HEK293T (cell line): Measurements from ENCODE around the gene MUL1.
A peak's percentile ranks its signal among the peaks of the same experiment; 100 is the strongest.

ENCODE experiments used
- CTCF ChIA-PET: fragments of 350-600 bp; formaldehyde crosslinking; extraction: SDS; loops from one replicate; lab custom pipeline; 2021; ENCODE audit warnings: antibody characterized with exemption, inconsistent platforms; lab: Yijun Ruan, JAX
- POLR2A ChIA-PET: fragments of 350-600 bp; formaldehyde crosslinking; extraction: SDS; loops from one replicate; lab custom pipeline; 2020; ENCODE audit warnings: antibody characterized with exemption, inconsistent platforms; lab: Yijun Ruan, JAX
- DNase-seq: peaks from one replicate; pipeline ENCODE4 v3.0.0; 2012; ENCODE audit warnings: mixed read lengths; ENCODE audit errors: extremely low spot score
- ARNT ChIP-seq: fragments of 450-650 bp; IDR thresholded peaks from 2 replicates; pipeline ENCODE4 v1.6.1; 2017; ENCODE audit warnings: mild to moderate bottlenecking
- BHLHE40 ChIP-seq: fragments of 450-650 bp; IDR thresholded peaks from 2 replicates; pipeline ENCODE4 v1.6.1; 2016; ENCODE audit warnings: mild to moderate bottlenecking, moderate library complexity, borderline replicate concordance
- CTBP1 ChIP-seq: fragments of 450-650 bp; IDR thresholded peaks from 2 replicates; pipeline ENCODE4 v1.6.1; 2016; ENCODE audit warnings: borderline replicate concordance
- ELF4 ChIP-seq: fragments of 450-650 bp; IDR thresholded peaks from 2 replicates; pipeline ENCODE4 v1.6.1; 2017; ENCODE audit warnings: antibody characterized with exemption
- FOXA1 ChIP-seq: fragments of 450-650 bp; IDR thresholded peaks from 2 replicates; pipeline ENCODE4 v1.6.1; 2016; ENCODE audit warnings: mild to moderate bottlenecking
- FOXK2 ChIP-seq: fragments of 450-650 bp; IDR thresholded peaks from 2 replicates; pipeline ENCODE4 v1.6.1; 2016; ENCODE audit warnings: mild to moderate bottlenecking
- FOXM1 ChIP-seq: fragments of 450-650 bp; IDR thresholded peaks from 2 replicates; pipeline ENCODE4 v1.6.1; 2017; ENCODE audit warnings: mild to moderate bottlenecking, borderline replicate concordance
- HDGF ChIP-seq: fragments of 450-650 bp; IDR thresholded peaks from 2 replicates; pipeline ENCODE4 v1.6.1; 2017; ENCODE audit warnings: antibody characterized with exemption, borderline replicate concordance
- L3MBTL2 ChIP-seq: fragments of 450-650 bp; conservative IDR thresholded peaks from 2 replicates; pipeline ENCODE4 v1.6.1; 2016; ENCODE audit warnings: mild to moderate bottlenecking
- LEF1 ChIP-seq: fragments of 450-650 bp; IDR thresholded peaks from 2 replicates; pipeline ENCODE4 v1.6.1; 2017; ENCODE audit warnings: mild to moderate bottlenecking, borderline replicate concordance
- NFRKB ChIP-seq: fragments of 450-650 bp; IDR thresholded peaks from 2 replicates; pipeline ENCODE4 v1.6.1; 2016; ENCODE audit warnings: mild to moderate bottlenecking, moderate library complexity
- SP1 ChIP-seq: fragments of 450-650 bp; IDR thresholded peaks from 2 replicates; pipeline ENCODE4 v1.6.1; 2017
- SUZ12 ChIP-seq: fragments of 450-650 bp; IDR thresholded peaks from 2 replicates; pipeline ENCODE4 v1.6.1; 2016; ENCODE audit warnings: mild to moderate bottlenecking
- TARDBP ChIP-seq: fragments of 450-650 bp; IDR thresholded peaks from 2 replicates; pipeline ENCODE4 v1.6.1; 2016
- ZNF384 ChIP-seq: fragments of 450-650 bp; IDR thresholded peaks from 2 replicates; pipeline ENCODE4 v1.6.1; 2016
- TF ChIP-seq, protein P1 (sequence below): fragments of 450-650 bp; IDR thresholded peaks from 2 replicates; pipeline ENCODE4 v1.6.1; 2016

MUL1 gene

DNA sequence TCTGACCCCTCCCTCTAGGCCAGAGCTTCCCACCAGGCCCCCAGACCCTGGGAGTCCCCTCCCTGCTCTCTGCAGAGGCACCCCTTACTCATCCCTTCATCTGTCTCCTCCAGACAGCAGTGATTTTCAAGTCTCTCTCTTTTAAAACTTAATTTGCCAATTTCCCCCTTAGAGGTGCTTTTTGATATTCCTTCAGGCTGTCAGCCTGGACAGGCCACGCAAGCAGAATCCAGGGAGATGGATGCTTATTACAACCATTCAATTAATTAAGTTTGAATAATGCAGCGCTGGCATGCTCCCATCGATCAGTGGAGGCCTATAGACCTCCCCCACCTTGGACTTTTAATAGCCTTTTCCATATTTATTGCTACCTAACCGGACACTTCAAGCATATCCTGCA, 28.1 kb downstream of the MUL1 start:
- ChIA-PET POLR2A (no interaction called here), CTCF (interaction anchor here (0.6 kb wide), 1 partner anchor 132 kb away, joined by 3 read pairs; no protein-coding TSS in a partner anchor)
- TF ChIP-seq FOXK2 (no peak), ZNF384 (no peak), SUZ12 (no peak), ELF4 (no peak), TARDBP (no peak), SP1 (no peak), ARNT (no peak), NFRKB (no peak), FOXA1 (no peak), BHLHE40 (no peak), CTBP1 (no peak), FOXM1 (no peak), HDGF (no peak), LEF1 (no peak), L3MBTL2 (no peak)
- TF ChIP-seq, protein P1, sequence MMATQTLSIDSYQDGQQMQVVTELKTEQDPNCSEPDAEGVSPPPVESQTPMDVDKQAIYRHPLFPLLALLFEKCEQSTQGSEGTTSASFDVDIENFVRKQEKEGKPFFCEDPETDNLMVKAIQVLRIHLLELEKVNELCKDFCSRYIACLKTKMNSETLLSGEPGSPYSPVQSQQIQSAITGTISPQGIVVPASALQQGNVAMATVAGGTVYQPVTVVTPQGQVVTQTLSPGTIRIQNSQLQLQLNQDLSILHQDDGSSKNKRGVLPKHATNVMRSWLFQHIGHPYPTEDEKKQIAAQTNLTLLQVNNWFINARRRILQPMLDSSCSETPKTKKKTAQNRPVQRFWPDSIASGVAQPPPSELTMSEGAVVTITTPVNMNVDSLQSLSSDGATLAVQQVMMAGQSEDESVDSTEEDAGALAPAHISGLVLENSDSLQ, result no peak
- no peak for DNase-seq

- POLR2A ChIA-PET, result no interaction called here
- TF ChIP-seq ELF4 (no peak), FOXK2 (no peak), NFRKB (no peak), FOXA1 (no peak), BHLHE40 (no peak), HDGF (no peak), SUZ12 (no peak), L3MBTL2 (no peak), ZNF384 (no peak), TARDBP (no peak), SP1 (no peak), ARNT (no peak), LEF1 (no peak), FOXM1 (no peak), CTBP1 (no peak)
- TF ChIP-seq, protein P1, result no peak
- no peak for DNase-seq
- CTCF ChIA-PET, result no interaction called here
Observed at GRCh38 chr1:20478057-20478635, 29.8 kb downstream of the MUL1 start.

GRCh38 chr1:20477348-20478056, 30.4 kb downstream of the MUL1 start:
- CTCF ChIA-PET, result no interaction called here
- POLR2A ChIA-PET, result no interaction called here
- no peak for DNase-seq
- TF ChIP-seq FOXA1, result no peak

GRCh38 chr1:20476265-20477038, 31.5 kb downstream of the MUL1 start:
- POLR2A ChIA-PET, result no interaction called here
- DNase-seq, result peak; percentile 28
- TF ChIP-seq, protein P1, result no peak
- TF ChIP-seq FOXA1, result no peak
- no peak for TF ChIP-seq SP1
- no peak for TF ChIP-seq LEF1
- no peak for TF ChIP-seq ZNF384
- TF ChIP-seq ARNT, result no peak
- no peak for TF ChIP-seq FOXK2
- no peak for TF ChIP-seq TARDBP
- TF ChIP-seq SUZ12, result no peak
- no peak for TF ChIP-seq BHLHE40
- no peak for TF ChIP-seq L3MBTL2
- TF ChIP-seq HDGF, result no peak
- no peak for TF ChIP-seq ELF4
- no peak for TF ChIP-seq CTBP1
- TF ChIP-seq NFRKB, result no peak
- no peak for TF ChIP-seq FOXM1
- CTCF ChIA-PET, result interaction anchor here (0.7 kb wide), 2 partner anchors 18 to 1666 kb away, joined by 3 to 4 read pairs; no protein-coding TSS in a partner anchor

DNA sequence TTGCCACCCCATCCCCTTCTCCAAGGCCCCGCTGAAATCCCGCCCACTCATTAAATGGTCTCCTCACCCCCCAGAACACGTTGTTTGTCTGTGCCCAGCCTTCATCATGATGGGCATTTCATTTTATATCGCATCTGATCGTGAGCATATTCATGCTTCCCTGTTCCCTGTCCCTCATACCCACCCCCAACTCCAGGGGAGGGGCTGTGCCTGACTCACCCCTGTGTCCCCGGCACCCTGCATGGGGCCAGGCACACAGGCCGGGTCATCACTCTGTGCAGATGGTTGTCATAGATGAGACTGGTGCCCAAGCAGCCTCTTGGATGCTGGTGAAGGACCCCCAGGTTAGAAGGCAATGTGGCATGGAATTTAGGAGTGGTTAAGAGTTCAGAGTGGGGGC, 33.0 kb downstream of the MUL1 start:
- no peak for DNase-seq
- ChIA-PET POLR2A (no interaction called here), CTCF (no interaction called here)
- no peak for TF ChIP-seq FOXK2
- no peak for TF ChIP-seq FOXM1
- no peak for TF ChIP-seq BHLHE40
- TF ChIP-seq, protein P1, result no peak
- TF ChIP-seq ZNF384, result no peak
- TF ChIP-seq ARNT, result no peak
- TF ChIP-seq L3MBTL2, result no peak
- TF ChIP-seq TARDBP, result no peak
- TF ChIP-seq ELF4, result no peak
- TF ChIP-seq LEF1, result no peak
- no peak for TF ChIP-seq NFRKB
- no peak for TF ChIP-seq HDGF
- no peak for TF ChIP-seq CTBP1
- no peak for TF ChIP-seq SP1
- no peak for TF ChIP-seq SUZ12
- TF ChIP-seq FOXA1, result no peak
